Dendritic cell treated with granulocyte-macrophage colony-stimulating factor and Interleukin-4, amounts not matched to agents 40 ng/mL and 50 ng/mL, for 4 days (primary cell): Measurements from ENCODE around the gene CHSY1.

Experiments used
- H3K27ac Mint-ChIP-seq: one replicate; pipeline ENCODE4 v1.8.0; 2022; ENCODE audit warnings: mild to moderate bottlenecking, mixed read lengths
- H3K27me3 Mint-ChIP-seq: one replicate; pipeline ENCODE4 v1.8.0; 2022; ENCODE audit warnings: mild to moderate bottlenecking, mixed read lengths
- H3K36me3 Mint-ChIP-seq: one replicate; pipeline ENCODE4 v1.8.0; 2022; ENCODE audit warnings: low read depth, mixed read lengths
- H3K4me1 Mint-ChIP-seq: one replicate; pipeline ENCODE4 v1.8.0; 2022; ENCODE audit warnings: low read depth, mixed read lengths
- H3K4me3 Mint-ChIP-seq: one replicate; pipeline ENCODE4 v1.8.0; 2022; ENCODE audit warnings: mild to moderate bottlenecking, moderate library complexity, mixed read lengths
- H3K9me3 Mint-ChIP-seq: one replicate; pipeline ENCODE4 v1.8.0; 2022; ENCODE audit warnings: mixed read lengths
- intact Hi-C: fragments of 100-400 bp; cut with micrococcal nuclease; formaldehyde crosslinking; loops from one replicate; pipeline ENCODE4 v1.15.0; 2022

Gene CHSY1

DNA sequence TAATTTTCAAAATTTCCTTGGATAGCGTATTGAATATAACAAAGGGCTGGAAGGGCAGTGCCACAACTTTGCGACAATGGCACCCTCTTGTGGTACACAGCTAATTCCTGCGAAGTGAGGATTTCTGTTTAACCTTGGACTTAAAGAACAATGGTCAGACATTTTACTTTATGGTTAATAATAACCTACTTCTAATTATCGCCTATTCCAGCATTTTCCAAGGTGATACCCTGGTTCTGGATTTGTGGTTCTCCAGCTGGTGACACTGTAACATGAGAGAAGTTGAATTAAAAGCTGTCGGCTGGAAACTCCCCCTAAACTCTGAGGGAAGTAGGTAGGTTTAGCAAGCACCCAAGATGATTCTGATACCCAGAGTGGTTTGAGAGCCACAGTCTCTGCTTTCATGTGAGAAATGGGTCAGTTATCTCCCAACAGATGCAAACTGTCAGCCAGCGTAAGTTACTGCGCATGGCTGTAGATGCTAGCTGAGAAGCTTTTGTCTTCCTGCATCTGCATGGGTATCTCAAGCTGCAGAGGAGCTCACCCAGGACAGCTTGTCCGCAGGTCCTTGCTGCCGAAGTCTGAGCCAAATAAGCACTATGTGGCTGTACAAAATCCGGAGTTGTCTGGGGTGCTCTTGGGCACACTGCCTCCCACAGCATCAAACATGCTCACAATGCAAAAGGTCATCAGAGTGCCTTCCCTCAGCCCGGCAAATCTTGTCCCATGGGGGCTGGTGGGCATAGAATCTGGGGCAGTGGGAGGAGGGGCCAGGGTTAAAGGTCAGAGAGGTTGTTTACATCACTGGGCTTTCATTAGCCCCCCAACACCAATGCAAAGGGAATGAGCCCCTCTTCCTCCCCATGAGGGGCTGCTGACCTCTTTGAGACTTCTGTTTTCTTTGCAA lies 6.6 kb upstream of the CHSY1 start:
- Mint-ChIP-seq H3K4me1 (no peaks in the 10 kb centered on the region), H3K36me3 (no peaks in the 10 kb centered on the region), H3K27me3 (peaks cover 36% of the 10 kb centered on the region), H3K4me3 (no peak overlapping the region), H3K27ac (no peak overlapping the region), H3K9me3 (no peaks in the 10 kb centered on the region)
- intact Hi-C loops = loop anchor here (1.0 to 10.0 kb wide), 4 partner anchors 134 to 344 kb away; partner anchors contain the start of gene LRRK1

DNA sequence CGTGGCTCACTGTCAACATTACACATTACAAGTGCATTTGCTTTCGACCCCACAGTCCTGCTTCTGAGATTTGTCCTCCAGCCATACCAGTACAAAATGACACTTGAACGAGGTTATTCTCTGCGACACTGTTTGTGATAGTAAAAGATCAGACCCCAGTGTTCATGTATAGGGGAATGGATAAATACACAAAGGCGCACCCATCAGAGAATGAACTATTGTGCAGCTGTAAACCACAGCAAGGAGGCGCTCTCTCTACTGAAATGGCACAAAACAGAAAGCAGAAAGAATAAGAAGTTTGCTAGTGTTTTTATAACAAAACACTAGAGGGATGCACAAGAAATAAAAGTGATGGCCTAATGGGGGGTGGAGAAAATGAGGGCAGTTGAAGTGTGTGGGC lies 4.9 kb upstream of the CHSY1 start:
- H3K9me3 Mint-ChIP-seq = no peaks in the 10 kb centered on the region
- H3K4me3 Mint-ChIP-seq = no peak overlapping the region
- no peaks in the 10 kb centered on the region for H3K36me3 Mint-ChIP-seq
- H3K4me1 Mint-ChIP-seq = peaks cover 7% of the 10 kb centered on the region
- peaks cover 26% of the 10 kb centered on the region for H3K27me3 Mint-ChIP-seq
- intact Hi-C loops = loop anchor here (10.0 kb wide), 2 partner anchors 132 to 342 kb away; partner anchors contain the start of gene LRRK1
- H3K27ac Mint-ChIP-seq = no peak overlapping the region

DNA sequence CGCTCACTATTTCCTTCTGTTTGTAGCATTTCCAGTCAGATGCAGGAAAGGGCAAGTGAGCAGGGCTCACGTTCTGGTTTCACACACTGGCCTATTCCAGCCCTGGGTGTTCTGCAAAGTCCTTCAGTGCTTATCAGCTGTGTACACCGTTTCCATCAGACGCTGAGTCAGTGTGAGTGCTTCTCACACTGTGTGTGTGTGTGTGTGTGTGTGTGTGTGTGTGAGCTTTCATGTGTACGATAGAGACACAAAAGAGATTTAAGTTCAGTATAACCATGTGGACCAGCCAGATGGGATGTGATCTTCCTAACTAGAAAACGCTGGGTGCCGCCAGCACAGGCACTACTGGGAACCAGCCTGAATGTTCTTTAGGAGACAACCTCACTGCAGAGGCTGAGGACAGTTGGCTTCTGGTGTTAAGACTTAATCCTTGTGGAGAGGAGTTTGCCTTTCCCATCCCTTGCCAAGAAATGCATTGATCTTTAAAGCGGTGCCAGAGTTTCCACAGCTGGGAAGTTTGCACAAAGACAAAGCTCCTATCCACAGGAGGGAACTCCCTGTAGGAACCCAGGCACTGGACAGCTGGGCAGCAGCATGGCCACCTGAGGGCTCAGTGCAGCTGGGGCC lies 3.9 kb upstream of the CHSY1 start:
- H3K36me3 Mint-ChIP-seq = no peaks in the 10 kb centered on the region
- no peak overlapping the region for H3K4me3 Mint-ChIP-seq
- H3K27me3 Mint-ChIP-seq = peaks cover 26% of the 10 kb centered on the region
- H3K9me3 Mint-ChIP-seq = no peaks in the 10 kb centered on the region
- H3K4me1 Mint-ChIP-seq = peaks cover 7% of the 10 kb centered on the region
- H3K27ac Mint-ChIP-seq = no peak overlapping the region
- intact Hi-C loops = loop anchor here (10.0 kb wide), 2 partner anchors 131 to 341 kb away; partner anchors contain the start of gene LRRK1

- H3K9me3 Mint-ChIP-seq = no peaks in the 10 kb centered on the region
- peaks cover 20% of the 10 kb centered on the region for H3K27me3 Mint-ChIP-seq
- intact Hi-C loops = loop anchor here (10.0 kb wide), 2 partner anchors 130 to 340 kb away; partner anchors contain the start of gene LRRK1
- H3K4me3 Mint-ChIP-seq = no peak overlapping the region
- no peaks in the 10 kb centered on the region for H3K36me3 Mint-ChIP-seq
- H3K27ac Mint-ChIP-seq = no peak overlapping the region
- peaks cover 13% of the 10 kb centered on the region for H3K4me1 Mint-ChIP-seq
Measured at GRCh38 chr15:101255051-101255395, 3.2 kb upstream of the CHSY1 start.

- no peak overlapping the region for H3K4me3 Mint-ChIP-seq
- intact Hi-C loops = loop anchor here (10.0 kb wide), 2 partner anchors 130 to 340 kb away; partner anchors contain the start of gene LRRK1
- no peaks in the 10 kb centered on the region for H3K36me3 Mint-ChIP-seq
- no peak overlapping the region for H3K27ac Mint-ChIP-seq
- peaks cover 14% of the 10 kb centered on the region for H3K27me3 Mint-ChIP-seq
- no peaks in the 10 kb centered on the region for H3K9me3 Mint-ChIP-seq
- H3K4me1 Mint-ChIP-seq = peaks cover 19% of the 10 kb centered on the region
Measured at GRCh38 chr15:101254157-101255050, 2.6 kb upstream of the CHSY1 start.

DNA sequence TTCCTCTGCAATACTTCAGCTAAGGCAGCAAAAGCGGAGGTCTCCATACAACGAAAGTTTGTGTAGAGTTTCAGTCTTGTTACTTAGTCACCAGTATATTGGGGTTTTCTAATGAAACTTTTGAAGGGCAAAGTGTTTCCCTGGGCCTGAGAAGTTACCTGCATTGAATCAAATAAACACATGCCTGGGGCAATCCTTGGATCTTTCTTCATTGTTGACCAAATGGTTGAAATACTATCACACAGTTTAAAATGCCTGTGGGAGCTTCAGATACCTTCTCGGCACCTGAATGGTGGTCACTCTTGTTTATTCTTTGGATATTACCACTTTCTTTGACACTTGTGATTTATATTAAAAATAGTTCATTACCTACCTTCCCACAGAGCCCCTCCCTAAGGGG lies 988 bp upstream of the CHSY1 start:
- Mint-ChIP-seq H3K27ac (peak overlapping the region; percentile 91), H3K9me3 (no peaks in the 10 kb centered on the region), H3K4me1 (peaks cover 34% of the 10 kb centered on the region), H3K4me3 (peak overlapping the region; percentile 97), H3K36me3 (no peaks in the 10 kb centered on the region), H3K27me3 (peaks cover 7% of the 10 kb centered on the region)
- intact Hi-C loops = loop anchor here (10.0 kb wide), 2 partner anchors 128 to 338 kb away; partner anchors contain the start of gene LRRK1

DNA sequence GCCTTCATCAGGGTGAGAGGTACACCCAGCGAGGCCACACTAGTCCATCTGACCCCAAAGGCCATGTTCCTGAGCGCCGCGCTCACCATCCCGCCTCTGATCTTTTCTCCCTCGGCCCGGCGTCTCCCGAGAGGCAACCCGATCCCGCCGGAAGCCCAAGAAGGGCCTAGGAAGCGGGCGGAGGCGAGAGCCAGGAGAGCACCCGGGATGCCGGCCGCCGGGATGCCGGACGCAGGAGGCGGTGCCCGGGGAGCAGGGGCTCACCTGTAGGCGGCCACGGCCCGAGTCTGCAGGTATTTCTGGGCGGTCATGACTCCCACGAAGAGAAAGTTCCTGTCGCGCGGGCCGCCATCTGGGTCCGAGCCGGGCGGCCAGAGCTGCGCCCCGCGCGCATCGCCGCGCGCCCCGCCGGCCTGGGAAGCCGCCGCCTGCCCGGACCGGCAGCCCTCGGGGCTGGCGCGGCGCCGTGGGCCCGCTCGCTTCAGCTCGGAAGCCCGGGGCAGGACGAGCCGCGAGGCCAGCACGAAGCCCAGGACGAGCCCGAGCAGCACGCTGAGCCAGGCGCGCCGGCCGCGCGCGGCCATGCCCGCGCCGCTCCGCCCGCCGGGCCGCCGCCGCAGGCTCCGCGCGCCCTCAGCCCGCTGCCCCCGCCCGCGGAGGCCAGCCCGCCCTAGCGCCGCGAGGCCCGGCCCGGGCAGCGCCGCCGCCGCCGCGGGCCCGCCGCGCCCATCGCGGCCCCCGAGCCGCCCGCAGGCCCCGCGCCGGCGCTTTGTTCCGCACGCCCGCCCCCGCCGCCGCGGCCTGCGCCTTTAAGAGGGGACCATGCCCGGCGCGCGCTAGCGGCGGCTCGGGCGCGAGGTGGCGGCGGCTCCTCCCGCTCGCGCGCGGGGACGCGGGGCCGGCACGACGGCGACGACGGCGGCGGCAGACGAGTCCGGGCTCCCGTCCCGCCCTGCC lies 697 bp downstream of the CHSY1 start:
- Mint-ChIP-seq H3K27ac (peak overlapping the region; percentile 91), H3K36me3 (peaks cover 7% of the 10 kb centered on the region), H3K9me3 (no peaks in the 10 kb centered on the region), H3K4me1 (peaks cover 51% of the 10 kb centered on the region), H3K4me3 (peak overlapping the region; percentile 85), H3K27me3 (peaks cover 7% of the 10 kb centered on the region)
- intact Hi-C loops = loop anchor here (10.0 kb wide), 2 partner anchors 126 to 336 kb away; partner anchors contain the start of gene LRRK1

DNA sequence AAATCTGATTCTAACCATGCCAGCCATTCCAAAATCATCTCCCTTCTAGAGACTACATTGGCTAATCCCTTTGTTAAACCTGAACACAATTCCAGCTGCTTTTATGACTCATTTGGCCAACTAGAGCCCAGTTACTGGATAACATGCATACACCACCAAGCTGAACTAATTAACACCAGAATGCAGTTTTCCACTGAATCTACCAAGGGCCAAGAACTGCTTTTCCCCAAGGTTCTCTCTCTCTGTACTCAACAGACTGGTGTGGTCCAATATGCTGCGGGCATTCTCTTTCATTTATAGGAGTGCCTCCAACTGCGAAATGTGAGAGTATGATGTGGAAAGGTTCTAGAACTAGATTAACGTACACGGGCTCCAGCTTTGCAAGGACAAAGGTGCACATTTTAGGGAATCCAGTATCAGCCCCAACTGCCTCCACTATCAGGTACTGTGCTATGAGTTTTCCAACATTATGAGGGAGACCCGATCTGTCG lies 1.5 kb downstream of the CHSY1 start:
- H3K4me3 Mint-ChIP-seq = peak overlapping the region; percentile 81
- no peaks in the 10 kb centered on the region for H3K9me3 Mint-ChIP-seq
- intact Hi-C loops = loop anchor here (10.0 kb wide), 2 partner anchors 126 to 336 kb away; partner anchors contain the start of gene LRRK1
- H3K36me3 Mint-ChIP-seq = peaks cover 7% of the 10 kb centered on the region
- H3K27ac Mint-ChIP-seq = peak overlapping the region; percentile 70
- peaks cover 3% of the 10 kb centered on the region for H3K27me3 Mint-ChIP-seq
- peaks cover 58% of the 10 kb centered on the region for H3K4me1 Mint-ChIP-seq

DNA sequence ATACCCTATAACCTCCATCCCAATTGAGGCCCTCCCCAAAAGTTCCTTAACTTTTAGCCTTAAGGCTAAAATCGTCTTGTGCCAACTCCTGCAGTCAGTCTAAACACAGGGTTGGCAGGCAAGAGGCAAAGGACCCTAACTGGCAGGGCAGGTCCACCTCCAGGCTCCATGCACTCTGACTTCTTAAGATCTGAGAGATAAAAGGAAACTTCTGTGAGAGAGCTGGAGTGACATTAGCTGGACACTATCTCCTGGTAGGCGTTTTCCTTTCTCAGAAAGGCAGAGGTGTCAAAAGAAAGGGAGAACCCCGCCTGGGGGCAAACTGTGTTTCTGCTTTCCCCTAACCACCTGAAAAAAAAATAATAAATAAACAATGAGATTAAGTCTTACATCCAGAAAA lies 3.6 kb downstream of the CHSY1 start:
- intact Hi-C loops = no loop called here
- Mint-ChIP-seq H3K36me3 (peaks cover 12% of the 10 kb centered on the region), H3K27ac (no peak overlapping the region), H3K4me1 (peaks cover 77% of the 10 kb centered on the region), H3K27me3 (no peaks in the 10 kb centered on the region), H3K9me3 (no peaks in the 10 kb centered on the region), H3K4me3 (no peak overlapping the region)

DNA sequence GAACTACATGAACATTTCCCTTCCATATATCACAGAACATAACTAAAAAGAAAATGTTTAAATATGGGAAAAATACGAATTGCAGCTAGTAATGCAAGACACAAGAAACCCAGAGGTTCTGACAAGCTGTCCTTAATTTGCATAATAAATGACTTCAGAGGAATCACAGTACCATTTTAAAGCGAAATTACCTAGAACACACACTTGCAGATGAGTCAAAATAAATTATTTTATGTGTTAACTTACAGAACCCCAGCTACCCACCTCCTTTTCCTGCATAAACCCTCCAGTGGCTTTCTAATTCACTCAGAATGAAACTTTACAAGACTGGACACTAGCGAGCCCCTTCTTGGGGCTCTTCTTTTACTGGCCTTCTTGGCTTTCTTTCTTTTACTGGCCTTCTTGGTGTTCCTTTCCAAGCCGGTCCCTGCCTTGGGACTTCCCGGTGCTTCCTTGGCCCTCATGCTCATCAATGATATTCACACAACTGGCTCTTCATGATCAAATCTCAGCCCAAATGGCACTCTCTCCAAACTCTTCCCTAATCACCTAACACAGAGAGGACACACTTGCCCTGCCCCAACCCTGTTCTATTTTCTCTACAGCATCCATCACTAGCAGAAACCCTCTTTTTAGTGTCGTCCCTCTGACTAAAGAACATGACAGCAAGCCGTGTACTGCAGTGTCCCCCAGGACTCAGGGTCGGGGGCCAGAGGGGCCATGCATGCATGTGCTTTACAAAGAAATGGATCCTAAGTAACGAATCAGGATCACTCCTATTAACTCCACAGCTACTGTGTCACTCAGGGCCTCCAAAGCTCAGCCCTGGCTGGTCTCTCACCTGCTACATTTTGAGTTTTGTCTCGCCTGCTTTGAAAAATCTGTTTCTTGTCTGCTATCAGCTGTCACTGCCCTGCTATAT lies 4.8 kb downstream of the CHSY1 start:
- intact Hi-C loops = no loop called here
- H3K27ac Mint-ChIP-seq = peak overlapping the region; percentile 1
- H3K4me1 Mint-ChIP-seq = peaks cover 83% of the 10 kb centered on the region
- H3K36me3 Mint-ChIP-seq = peaks cover 13% of the 10 kb centered on the region
- H3K4me3 Mint-ChIP-seq = no peak overlapping the region
- H3K27me3 Mint-ChIP-seq = no peaks in the 10 kb centered on the region
- H3K9me3 Mint-ChIP-seq = no peaks in the 10 kb centered on the region

DNA sequence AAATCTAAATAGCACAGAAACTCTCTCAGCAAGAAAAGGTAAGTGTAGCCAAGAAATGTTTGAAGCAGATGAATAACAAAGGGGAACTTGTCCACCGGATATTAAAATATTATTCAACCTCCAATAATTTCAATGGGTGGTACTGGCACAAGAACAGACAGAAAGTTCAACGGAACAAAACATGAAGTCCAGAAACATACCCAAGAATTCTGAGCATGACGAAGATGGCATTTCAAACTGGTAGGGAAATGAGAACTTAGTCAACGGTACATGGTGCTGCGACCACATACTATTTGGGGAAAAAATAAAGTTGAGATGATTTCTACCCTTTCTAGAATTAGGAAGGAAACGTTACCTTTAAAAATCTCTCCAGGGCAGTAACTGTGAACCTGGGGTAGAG lies 5.5 kb downstream of the CHSY1 start:
- intact Hi-C loops = no loop called here
- peaks cover 13% of the 10 kb centered on the region for H3K36me3 Mint-ChIP-seq
- peaks cover 86% of the 10 kb centered on the region for H3K4me1 Mint-ChIP-seq
- H3K4me3 Mint-ChIP-seq = no peak overlapping the region
- H3K27me3 Mint-ChIP-seq = no peaks in the 10 kb centered on the region
- no peaks in the 10 kb centered on the region for H3K9me3 Mint-ChIP-seq
- H3K27ac Mint-ChIP-seq = peak overlapping the region; percentile 1
